ENCODE data around the gene ISG20L2.

DNA sequence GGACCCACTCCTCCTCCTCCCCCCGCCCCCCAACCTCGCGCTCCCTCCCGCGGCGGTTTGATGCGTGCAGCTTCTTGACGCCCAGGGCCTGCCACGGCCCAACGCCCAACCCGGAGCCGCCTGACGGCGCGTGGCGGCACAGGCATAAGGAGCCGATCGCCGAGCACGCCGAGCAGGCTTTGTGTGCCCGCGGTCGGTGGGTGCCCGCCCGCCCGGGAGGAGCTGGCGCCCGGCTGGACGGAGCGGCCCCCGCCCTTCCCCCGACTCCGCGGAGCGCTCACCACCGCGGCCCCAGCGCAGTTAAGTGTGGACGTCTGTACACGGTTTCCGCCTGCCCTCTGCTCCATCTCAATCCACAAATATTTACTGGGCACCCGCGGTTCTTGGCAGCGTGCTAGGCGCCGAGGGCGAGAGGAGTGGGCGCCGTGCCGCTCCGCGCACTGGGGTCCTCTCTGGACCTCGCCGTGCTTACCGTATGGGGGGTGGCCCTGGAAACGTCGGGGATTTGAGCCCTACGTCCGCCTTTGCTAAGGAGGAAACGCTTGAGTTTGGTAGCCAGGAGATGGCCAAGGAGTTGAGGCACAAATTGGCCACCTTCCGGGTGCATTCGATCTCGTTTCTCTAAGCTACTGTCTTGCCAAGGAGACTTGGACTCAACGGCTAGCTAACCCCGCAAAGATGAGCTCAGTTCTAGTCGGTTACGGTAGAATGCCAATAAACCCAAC, 23.4 kb upstream of the ISG20L2 start:
- peak in 1 of 2 donors; percentile 73 for TF ChIP-seq POLR2A (IDR thresholded peaks at IDR 0.05)
- TF ChIP-seq CTCF (IDR thresholded peaks at IDR 0.05): peak in 1 of 6 experiments; percentile 15
